NCI-H460 (cell line): ENCODE data around the gene MTCL1. TPM values are rescaled to one million over a fixed set of nuclear protein-coding genes. Genes with fewer than 3 reads are reported as not detected.
A peak's percentile ranks its signal among the peaks of the same experiment; 100 is the strongest.

Experiments used
- DNase-seq: peaks from one replicate; pipeline ENCODE4 v3.0.0-alpha.2; 2016; ENCODE audit warnings: low read depth; ENCODE audit errors: extremely low read depth
- total RNA-seq: library from RNA; depleted of rRNA; stranded (reverse); fragments of >200 nt; shearing (Covaris generic); gene quantifications from 2 replicates; pipeline ENCODE4 v1.2.3, GENCODE V29; 2014

Gene MTCL1
- total RNA-seq, 1 experiment from 2014 or later = 27.0 TPM

DNA sequence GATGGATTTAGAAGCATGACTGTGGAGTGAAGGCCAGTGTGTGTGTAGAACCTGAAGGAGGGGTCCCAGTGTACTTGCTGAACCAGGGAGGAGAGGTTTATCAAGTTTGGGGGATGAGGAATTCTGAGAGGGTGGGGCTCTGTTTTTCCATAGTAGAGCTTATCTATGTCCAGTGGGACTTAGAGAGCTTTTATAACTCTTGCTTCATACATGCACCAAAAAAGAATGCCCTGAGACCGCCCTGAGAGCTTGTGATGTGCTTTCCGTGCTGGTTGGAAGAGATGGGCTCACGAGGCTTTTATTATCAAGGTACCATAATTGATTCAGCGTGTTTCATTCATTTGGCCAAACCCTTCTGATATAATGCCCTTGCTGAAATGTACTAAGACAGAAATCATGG, 100.2 kb downstream of the MTCL1 start:
- no peak for DNase-seq

DNA sequence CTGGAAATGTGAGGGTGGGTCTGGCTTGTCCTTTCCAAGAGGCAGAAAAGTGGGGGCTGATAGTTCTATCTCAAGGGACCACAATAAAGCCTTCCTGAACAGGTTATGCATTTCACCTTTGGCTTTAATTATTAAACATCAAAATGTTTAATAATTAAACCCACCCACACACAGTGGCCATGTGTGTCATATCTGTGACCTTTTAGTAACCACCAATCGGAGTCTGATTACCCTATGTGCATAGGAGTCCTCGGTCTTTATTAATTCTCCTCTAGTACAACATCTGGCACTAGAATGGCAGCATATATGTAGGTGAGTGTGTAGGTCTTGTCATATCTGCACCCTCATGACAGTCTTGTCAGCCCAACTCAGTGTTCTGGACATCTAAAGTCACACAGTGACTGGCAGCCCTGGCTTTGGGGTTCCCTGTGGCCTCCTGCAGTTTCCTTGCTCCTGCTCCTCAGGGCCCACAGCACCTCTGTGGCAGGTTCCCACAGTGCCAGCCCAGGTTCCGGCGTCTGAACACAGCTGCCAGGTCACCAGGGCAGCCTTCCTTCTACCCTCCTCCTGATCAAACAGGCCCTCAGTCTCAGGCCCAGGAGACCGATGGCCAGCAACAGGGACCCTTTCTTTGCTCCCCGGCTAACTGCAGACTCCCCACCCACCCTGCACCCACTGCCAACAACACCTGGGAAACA, 100.9 kb downstream of the MTCL1 start:
- DNase-seq = no peak

DNA sequence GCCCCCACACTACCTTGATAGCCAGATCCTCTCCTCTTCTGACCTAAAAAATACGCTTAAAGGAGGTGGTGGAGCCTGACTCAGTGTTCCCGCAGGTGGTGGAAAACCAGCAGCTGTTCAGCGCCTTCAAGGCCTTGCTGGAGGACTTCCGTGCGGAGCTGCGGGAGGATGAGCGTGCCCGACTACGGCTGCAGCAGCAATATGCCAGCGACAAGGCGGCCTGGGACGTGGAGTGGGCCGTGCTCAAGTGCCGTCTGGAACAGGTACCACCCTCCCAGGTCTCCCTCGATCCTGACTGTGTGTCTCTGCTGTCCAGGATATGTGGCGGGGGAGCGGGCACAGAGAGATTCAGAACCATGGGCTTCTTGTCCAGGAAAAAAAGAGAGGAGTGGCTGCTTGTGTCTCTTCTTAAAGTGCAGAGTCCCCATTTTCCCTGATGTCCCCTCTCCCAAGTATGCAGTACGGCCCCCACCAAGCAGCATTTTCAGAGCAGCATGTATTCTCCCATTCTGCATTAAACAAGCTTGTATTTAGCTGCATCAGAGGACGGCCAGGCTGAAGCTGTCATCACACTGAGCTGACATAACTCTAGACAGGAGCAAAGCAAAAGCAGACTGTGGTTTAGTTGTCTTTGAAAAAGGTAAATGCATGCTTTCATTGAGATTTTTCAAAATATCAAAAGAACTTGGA, 101.6 kb downstream of the MTCL1 start:
- no peak for DNase-seq

DNA sequence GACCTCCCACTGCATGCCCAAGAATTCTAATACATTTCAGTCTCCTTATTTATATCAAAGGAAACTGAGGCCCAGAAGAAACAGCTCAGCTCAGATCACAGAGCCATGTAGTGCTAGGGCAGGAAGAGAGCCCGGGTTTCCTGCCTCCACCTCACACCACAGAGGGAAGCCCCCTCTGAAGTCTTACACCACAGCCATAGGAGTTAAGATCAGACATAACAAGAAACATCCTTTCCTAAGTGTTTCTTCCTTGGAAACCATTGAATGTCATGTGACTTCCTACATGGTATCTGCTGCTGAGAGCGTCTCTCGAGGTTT, 102.1 kb downstream of the MTCL1 start:
- no peak for DNase-seq

DNA sequence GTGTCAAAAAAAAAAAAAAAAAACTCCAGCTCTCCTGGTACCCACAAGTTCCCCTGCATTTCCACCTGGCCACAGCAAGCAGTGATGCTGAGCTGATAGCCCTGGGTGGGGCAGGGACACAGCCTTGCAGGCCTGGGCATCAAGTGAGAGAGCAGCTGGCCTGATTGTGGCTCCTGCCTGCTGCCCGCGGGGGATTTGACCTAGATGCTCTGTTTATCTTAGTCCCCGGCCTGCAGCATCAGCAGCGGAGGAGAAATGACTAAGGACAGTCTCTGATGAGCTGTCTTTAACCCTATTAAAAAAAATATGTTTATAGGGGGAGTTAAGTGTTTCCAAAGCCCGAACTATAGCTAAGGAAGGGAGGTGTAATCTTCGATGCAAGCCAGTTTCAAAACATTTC, 102.6 kb downstream of the MTCL1 start:
- DNase-seq = no peak

DNA sequence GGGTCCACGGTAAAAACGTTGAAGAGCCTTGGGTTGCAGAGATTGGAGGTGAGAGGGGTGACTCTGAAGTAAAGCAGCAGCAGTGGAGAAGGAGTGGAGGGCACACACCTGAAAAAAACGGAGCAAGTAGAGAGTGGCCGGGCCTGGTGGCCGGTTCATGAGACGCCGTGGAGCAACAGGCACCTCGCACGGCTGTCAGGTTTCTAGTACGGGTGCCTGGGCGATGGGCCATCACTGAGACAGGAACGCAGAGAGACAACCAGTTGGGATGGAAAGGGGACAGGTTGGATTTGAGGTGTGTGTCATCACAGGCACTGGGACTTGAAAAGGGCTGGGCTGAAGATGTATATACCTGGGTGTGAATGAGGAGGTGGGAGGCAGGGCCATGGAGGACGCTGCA, 104.2 kb downstream of the MTCL1 start:
- DNase-seq = no peak

DNA sequence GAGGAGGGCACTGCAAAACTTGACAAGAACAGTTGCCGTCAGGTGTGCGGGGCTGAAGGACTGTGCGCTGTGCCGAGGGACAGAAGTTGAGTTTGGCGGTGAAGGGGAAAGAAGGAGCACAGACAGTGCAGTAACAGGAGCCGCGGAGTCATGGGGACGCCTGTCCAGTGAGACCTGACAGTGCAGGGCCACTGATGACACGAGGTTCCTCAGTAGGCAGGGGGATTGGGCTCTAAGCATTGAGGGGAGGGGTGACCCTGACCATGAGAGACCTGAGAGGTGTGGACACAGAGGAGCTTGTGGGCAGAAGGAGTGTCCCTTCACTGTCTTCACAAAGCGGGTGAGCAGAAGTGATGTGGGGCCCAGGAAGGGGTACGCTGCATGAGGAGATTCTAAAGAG, 104.8 kb downstream of the MTCL1 start:
- DNase-seq = no peak

DNA sequence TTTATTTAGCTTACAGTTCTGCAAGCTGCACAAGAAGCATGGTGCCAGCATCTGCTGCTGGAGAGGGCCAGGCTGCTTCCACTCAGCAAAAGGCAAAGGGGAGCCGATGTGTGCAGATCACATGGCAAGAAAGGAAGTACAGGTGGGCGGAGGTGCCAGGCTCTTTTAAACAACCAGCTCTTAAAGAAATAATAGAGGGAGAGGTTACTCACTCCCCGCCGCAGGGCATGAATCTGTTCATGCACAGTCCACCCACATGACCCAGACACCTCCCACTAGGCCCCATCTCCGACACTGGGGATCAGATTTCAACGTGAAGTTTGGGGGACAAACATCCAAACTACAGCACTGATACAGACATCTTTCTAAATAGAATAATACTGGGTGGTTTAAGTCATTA, 105.8 kb downstream of the MTCL1 start:
- no peak for DNase-seq

DNA sequence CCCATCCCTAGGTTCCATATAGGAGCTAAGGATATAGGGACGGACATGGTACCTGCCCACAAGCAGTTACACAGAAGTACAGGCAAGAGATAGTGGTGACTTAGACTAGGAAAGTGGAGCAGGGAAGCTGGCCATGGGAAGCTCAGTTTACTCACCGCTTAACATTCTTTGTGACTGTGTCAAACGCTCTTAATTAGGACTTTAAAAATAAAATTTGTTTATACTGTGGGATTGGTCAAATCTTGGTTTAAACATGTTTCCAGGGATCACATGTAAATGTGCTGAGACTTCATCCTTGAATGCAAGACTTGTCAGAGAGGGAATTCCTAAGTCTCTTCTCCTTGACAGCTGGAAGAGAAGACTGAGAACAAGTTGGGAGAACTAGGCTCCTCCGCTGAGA, 107.3 kb downstream of the MTCL1 start:
- DNase-seq = no peak

DNA sequence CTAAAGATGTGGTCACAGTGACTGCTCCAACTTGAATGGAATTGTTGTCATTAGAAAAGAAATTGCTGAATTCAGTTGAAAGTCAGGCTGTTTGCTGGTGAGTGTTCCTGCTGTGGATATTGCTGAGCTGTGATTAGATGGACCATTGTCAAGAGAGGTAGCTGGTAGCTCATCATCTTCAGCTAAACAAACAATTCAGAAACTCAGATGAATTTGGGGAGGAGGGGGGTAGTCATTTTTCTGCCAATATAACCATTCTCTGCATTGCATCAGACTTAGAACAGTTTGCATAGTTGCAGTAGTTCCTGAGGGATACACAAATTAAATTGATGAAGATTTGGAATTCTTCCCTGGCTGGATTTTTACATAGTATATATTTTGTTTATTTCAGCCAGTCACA, 108.3 kb downstream of the MTCL1 start:
- no peak for DNase-seq

DNA sequence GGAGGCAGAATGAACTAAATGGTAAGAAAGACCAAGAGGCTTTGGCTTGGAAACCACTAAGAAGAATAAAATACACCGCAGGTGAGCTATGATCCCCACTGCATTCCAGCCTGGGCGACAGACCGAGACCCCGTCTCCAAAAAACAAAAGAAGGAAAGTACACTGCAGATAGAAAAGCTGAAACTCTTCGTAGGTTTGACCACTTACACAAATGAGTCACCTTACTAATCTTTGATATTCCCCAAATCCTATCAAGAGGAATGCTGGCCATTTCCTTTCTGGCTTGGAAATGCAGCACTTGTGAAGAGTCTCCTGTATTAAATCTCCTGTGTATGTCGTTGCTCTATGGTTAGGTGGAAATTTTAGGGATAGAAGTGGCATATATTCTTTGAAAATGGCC, 108.8 kb downstream of the MTCL1 start:
- no peak for DNase-seq

DNA sequence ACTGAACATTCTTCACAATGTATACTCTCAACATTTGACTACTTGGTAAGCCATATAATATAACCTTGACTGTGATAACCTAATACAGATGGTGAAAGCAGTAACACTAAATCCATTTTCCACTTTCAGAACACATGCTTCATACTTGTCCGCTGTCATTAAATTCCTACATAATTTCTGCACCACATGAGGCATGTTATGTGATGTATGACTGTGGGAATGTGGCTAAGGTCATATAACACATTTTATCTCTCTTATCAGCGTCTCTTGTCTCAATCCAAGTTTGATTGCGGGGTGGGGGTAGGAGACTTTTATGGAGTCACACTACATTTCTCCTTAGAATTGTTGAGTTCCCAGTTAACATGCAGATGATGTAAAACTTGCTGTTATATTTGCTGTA, 110.9 kb downstream of the MTCL1 start:
- DNase-seq = no peak

DNA sequence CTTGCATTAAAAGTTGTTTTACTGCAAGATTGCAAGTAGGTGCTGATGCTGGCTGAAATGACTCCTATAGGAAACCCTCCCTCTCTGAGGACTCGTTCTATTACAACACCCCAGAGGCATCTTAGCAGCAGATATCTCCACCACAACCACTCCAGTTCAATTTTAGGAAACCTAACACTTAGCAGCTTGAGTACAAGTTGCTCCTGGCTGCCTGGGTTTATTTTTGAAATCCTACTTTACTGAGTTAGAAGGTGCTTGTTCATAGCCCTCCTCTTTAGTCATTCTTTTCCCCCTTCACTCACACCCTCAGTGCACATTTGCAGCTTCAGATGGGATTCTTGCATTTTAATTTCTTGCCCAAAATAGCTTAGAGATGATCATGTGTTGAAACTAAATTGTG, 111.5 kb downstream of the MTCL1 start:
- no peak for DNase-seq

DNA sequence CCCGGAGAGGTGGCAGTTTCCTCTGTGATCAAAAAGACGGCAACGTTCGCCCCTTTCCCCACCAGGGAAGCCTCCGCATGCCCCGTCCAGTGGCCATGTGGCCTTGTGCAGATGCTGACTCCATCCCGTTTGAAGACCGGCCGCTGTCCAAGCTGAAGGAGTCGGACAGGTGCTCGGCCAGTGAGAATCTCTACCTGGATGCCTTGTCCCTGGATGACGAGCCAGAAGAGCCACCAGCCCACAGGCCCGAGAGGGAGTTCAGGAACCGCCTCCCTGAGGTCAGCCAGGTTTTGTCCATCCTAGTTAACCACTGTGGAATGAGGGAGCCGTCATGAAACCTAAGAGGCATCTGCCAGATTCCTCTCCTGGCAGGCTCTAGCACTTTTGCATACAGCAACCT, 113.6 kb downstream of the MTCL1 start:
- DNase-seq = no peak

DNA sequence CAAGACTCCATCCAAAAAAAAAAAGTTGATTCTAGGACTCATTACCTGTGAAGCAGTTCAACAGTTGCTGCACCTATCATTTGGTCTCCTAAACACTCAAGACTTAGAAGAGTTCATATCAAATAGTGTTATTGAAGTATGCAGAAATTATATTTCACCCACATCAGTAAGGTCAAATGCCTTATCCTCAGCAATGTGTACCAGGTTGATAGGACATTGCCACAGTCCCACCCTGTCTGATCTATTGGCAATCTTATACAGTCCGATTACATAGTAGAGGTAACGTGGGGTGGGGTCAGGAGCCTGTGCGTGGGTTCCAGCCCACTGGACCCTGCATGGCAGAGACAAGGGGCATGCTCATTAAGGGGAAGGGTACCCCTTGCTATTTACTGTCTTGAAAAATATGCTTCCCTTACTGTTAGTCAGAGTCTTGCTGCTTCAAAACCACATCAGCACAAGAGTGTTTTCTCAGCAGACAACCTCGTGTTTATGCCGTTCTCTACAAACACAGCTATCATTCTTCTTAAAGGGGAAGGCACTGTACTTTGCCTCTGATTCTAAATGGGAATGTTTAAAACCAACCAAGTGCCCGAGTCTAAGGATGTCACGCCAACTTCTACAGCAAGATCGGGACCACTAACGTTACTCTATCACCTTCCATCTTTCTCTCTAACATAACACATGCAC, 115.2 kb downstream of the MTCL1 start:
- DNase-seq = no peak

DNA sequence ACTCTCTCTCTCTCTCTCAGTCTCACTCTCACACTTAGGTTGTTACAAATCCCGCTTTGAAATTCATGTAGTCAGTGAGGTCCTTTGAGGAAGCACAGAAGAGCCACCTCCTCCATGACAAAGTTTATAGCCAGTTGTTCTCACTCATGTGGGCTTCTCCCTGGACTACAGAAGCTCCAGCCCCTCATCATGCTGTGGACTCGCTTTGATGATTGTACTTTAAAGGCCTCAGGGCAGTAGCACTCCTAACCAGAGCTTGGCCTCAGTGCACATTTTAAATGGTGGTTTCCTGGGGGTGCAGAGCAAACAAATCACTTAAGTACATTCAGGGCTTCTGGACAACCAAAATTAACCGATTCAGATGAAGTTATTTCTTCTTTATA, 115.7 kb downstream of the MTCL1 start:
- no peak for DNase-seq

DNA sequence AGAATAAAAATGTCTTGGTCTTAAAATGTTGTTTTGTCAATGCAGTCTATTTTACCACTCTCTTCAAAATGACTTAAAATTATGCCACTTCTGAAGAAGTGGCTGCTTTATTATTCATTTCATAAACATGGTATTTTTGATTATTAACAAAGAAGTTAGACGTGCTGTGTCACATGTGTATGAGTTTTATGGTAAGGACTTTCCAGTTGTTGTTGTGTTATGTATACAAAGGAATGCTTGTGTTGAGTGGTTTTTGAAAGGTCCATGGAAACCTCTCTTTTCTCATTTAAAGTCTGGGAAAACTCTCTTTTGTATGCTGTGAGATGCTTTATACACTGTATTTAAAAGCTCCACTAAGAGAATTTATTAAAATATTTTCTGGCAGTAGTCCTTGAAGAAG, 116.2 kb downstream of the MTCL1 start:
- no peak for DNase-seq

DNA sequence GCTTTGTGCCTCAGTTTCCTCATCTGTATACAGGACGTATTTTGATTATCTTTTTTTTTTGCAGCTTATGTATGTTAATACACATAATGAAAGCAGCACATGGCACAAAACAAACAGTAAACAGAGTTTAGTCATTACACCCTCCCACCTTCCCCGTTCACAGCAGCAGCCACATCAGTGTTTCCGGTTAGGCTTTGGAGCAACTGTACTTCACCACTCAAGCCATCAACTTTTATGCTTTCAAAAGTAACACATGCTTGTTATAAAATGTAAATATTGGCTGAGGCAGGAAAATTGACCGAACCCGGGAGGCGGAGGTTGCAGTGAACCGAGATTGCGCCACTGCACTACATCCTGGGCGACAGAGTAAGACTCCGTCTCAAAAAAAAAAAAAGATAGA, 117.3 kb downstream of the MTCL1 start:
- peak; percentile 67 for DNase-seq

DNA sequence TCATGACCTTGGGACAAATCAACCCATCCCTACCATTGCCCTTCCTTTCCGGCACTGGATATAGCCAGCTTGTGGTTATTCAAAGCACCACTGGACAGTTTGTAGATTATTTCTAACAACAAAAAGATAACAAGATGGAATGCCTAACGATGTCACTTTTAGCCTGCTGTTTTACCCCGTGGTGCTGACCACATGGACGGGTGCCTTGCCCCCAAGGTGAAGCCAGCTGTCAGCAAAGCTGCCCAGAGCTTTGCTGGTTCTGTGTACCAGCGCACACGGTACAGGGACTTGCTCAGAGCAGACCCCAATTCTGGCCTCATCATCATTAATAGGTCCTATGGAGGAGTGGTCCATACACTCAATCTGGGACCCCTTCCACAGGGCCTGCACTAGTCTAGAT, 118.2 kb downstream of the MTCL1 start:
- no peak for DNase-seq

DNA sequence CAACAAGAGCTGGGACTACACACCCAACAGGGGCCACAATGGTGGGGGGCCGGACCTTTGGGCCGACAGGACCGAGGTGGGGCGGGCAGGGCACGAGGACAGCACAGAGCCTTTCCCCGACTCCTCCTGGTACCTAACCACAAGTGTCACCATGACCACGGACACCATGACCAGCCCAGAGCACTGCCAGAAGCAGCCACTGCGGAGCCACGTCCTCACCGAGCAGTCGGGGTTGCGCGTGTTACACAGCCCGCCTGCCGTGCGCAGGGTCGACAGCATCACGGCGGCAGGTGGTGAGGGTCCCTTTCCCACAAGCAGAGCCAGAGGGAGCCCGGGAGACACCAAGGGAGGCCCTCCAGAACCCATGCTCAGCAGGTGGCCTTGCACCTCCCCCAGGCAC, 119.5 kb downstream of the MTCL1 start:
- DNase-seq = no peak

DNA sequence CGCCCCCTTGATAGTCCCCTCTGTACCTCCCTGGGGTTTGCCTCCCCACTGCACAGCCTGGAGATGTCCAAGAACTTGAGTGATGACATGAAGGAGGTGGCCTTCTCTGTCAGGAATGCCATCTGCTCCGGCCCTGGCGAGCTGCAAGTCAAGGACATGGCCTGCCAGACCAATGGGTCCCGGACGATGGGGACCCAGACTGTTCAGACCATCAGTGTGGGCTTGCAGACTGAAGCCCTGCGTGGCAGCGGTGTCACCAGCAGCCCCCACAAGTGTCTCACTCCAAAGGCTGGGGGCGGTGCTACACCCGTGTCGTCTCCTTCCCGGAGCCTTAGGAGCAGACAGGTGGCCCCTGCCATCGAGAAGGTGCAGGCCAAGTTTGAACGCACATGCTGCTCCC, 119.9 kb downstream of the MTCL1 start:
- DNase-seq = no peak

DNA sequence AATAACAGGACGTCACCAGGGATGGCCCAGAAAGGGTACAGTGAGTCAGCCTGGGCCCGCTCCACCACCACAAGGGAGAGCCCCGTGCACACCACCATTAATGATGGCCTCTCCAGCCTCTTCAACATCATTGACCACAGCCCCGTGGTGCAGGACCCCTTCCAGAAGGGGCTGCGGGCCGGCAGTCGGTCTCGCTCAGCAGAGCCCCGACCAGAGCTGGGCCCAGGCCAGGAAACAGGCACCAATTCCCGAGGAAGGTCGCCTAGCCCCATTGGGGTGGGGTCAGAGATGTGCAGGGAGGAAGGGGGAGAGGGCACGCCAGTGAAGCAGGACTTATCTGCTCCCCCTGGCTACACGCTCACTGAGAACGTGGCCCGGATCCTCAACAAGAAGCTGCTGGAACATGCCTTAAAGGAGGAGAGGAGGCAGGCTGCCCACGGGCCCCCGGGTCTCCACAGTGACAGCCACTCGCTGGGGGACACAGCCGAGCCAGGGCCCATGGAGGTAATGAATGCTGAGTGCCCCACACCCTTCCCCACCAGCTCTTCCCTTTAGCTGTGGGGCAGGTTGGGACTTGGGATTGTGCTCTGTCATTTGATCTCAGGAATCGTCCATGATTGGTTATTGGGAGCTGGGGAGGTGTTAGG, 120.5 kb downstream of the MTCL1 start:
- no peak for DNase-seq
